Gastrocnemius medialis (tissue), 4 donors: ENCODE measurements around the gene EXOC2.

Experiments
- POLR2A ChIP-seq, 2 donors: fragments of 450-650 bp; IDR thresholded peaks; one replicate each; pipeline ENCODE4 v1.6.1; 2017; ENCODE audit warnings: antibody characterized with exemption in 2 of 2, mild to moderate bottlenecking in 2 of 2, moderate library complexity in 2 of 2
- TF ChIP-seq, protein P1 (sequence below), 5 experiments: fragments of 450-650 bp in 3 of 5; fragments of 200-600 bp in 2 of 5; sonication (generic) in 2 of 5; IDR thresholded peaks in 4 of 5; conservative IDR thresholded peaks in 1 of 5; 1 replicate in 4 of 5; 2 replicates in 1 of 5; pipeline ENCODE4 v1.5.1; 2016 to 2019; ENCODE audit warnings: antibody characterized with exemption in 5 of 5, mild to moderate bottlenecking in 3 of 5, moderate library complexity in 3 of 5

GRCh38 chr6:593907-594212 lies 99.1 kb downstream of the EXOC2 start:
- TF ChIP-seq, protein P1, sequence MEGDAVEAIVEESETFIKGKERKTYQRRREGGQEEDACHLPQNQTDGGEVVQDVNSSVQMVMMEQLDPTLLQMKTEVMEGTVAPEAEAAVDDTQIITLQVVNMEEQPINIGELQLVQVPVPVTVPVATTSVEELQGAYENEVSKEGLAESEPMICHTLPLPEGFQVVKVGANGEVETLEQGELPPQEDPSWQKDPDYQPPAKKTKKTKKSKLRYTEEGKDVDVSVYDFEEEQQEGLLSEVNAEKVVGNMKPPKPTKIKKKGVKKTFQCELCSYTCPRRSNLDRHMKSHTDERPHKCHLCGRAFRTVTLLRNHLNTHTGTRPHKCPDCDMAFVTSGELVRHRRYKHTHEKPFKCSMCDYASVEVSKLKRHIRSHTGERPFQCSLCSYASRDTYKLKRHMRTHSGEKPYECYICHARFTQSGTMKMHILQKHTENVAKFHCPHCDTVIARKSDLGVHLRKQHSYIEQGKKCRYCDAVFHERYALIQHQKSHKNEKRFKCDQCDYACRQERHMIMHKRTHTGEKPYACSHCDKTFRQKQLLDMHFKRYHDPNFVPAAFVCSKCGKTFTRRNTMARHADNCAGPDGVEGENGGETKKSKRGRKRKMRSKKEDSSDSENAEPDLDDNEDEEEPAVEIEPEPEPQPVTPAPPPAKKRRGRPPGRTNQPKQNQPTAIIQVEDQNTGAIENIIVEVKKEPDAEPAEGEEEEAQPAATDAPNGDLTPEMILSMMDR (IDR thresholded peaks at IDR 0.05 in 4 of 5, conservative IDR thresholded peaks at IDR 0.05 in 1 of 5): no peak
- no peak for TF ChIP-seq POLR2A (IDR thresholded peaks at IDR 0.05)
